Endothelial cell of umbilical vein (primary cell): ENCODE measurements around the gene ANKRD12.

Experiments used
- CTCF ChIP-seq, 2 donors: IDR thresholded peaks; 1 replicate in 1 of 2; 2 replicates in 1 of 2; pipeline ENCODE4 v1.5.1; 2011; ENCODE audit warnings: low read length in 2 of 2, mild to moderate bottlenecking in 2 of 2, moderate library complexity in 2 of 2, control low read depth in 1 of 2, inconsistent platforms in 1 of 2, low read depth in 1 of 2; ENCODE audit not compliant: insufficient read depth in 1 of 2; ENCODE audit errors: extremely low read depth in 1 of 2
- EZH2 ChIP-seq: IDR thresholded peaks from 2 replicates; pipeline ENCODE4 v1.6.1; 2012; ENCODE audit warnings: borderline replicate concordance, low read depth, mild to moderate bottlenecking, moderate library complexity, low read length, inconsistent platforms; ENCODE audit not compliant: severe bottlenecking
- JUN ChIP-seq: IDR thresholded peaks from 2 replicates; pipeline ENCODE4 v1.6.1; 2011; ENCODE audit warnings: borderline replicate concordance, low read depth; ENCODE audit not compliant: insufficient read length, insufficient read depth
- MAX ChIP-seq: IDR thresholded peaks from 2 replicates; pipeline ENCODE4 v1.6.1; 2011; ENCODE audit not compliant: insufficient read depth, insufficient read length
- MYC ChIP-seq: IDR thresholded peaks from one replicate; pipeline ENCODE4 v1.6.1; 2011; ENCODE audit warnings: mild to moderate bottlenecking, low read depth, low read length
- POLR2A ChIP-seq: IDR thresholded peaks from 2 replicates; pipeline ENCODE4 v1.6.1; 2012; ENCODE audit warnings: low read depth, mild to moderate bottlenecking, control low read depth, low read length
- POLR2AphosphoS5 ChIP-seq: IDR thresholded peaks from 2 replicates; pipeline ENCODE4 v1.6.1; 2012; ENCODE audit warnings: low read depth, mild to moderate bottlenecking, control low read depth, low read length, moderate library complexity; ENCODE audit not compliant: insufficient read depth

- TF ChIP-seq EZH2 (no peak), CTCF (IDR thresholded peaks at IDR 0.05; ENCODE audit: extremely low read depth in 1 of 2, insufficient read depth in 1 of 2, low read depth in 1 of 2, low read length in 2 of 2) (no peak), MAX (no peak), POLR2A (no peak), POLR2AphosphoS5 (no peak), MYC (no peak), JUN (no peak)
Observed at GRCh38 chr18:9289698-9290097, 153.1 kb downstream of the ANKRD12 start.
